T-helper 2 cell treated with Interferon-gamma antibody and Interleukin-4, amounts not matched to agents 5 μg/mL and 100 μg/mL, for 36 hours (primary cell): ENCODE results near the gene SIGLEC6.
A peak's percentile ranks its signal among the peaks of the same experiment; 100 is the strongest.

Source experiments
- DNase-seq: peaks from one replicate; pipeline ENCODE4 v3.0.0; 2021; ENCODE audit warnings: low spot score
- H3K27ac Mint-ChIP-seq: one replicate; pipeline ENCODE4 v1.8.0; 2021; ENCODE audit warnings: mild to moderate bottlenecking, mixed read lengths
- H3K27me3 Mint-ChIP-seq: one replicate; pipeline ENCODE4 v1.8.0; 2021; ENCODE audit warnings: low read depth, mixed read lengths
- H3K36me3 Mint-ChIP-seq: one replicate; pipeline ENCODE4 v1.8.0; 2021; ENCODE audit warnings: low read depth, mixed read lengths
- H3K4me1 Mint-ChIP-seq: one replicate; pipeline ENCODE4 v1.8.0; 2021; ENCODE audit warnings: low read depth, mixed read lengths
- H3K4me3 Mint-ChIP-seq: one replicate; pipeline ENCODE4 v1.8.0; 2022; ENCODE audit warnings: mild to moderate bottlenecking, moderate library complexity, mixed read lengths
- H3K9me3 Mint-ChIP-seq: one replicate; pipeline ENCODE4 v1.8.0; 2021; ENCODE audit warnings: mixed read lengths

SIGLEC6 gene

DNA sequence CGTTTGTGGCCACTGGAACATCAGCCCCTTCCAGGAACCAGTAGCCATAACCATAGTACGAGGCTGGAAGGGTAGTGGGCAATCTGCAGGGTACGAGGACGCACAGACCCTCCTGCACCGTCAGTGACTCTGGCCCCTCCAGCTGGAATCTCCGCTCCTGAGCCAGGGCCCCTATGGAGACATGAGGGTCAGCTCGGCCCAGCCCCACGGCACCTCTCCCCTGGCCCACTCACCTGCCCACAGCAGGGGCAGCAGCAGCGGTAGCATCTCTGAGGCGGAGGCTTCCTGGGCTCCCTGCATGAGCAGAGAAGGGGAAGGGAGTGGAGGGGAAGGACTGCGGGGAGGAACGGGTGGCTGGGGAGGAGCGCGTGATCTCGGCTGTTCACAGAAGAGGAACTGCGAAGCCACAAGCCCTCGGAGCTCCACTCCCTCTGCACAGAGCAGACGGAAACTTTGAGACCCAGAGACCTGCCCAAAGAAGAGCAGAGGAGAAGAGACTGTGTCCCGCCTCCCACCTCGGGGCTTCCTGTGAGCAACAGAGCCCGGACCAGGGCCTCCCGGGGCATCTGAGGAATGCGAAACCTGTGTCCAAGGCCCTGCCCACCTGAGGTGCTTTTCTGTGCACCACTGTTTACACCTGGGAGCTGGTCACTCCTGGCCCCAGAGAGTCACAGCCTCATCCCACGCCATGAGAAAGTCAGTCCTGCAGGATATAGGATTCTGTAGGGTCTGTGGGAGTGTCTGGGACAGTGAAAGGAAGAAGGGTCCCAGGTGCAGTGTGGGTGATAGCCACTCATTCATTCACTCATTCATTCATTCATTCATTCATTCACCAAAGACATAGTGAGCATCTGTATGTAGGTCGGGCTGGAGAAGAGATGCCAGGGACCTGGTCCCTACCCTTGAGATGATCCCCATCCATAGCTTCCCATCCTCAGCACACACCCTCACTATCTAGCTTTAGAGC lies at the start of gene SIGLEC6:
SIGLEC6 (minus strand) TSS at position 322 of the 967 bp plus-strand sequence; CDS start at position 300, 22 bp downstream.
- H3K27ac Mint-ChIP-seq = no peak within 1 kb of the TSS
- peaks cover 12% of the 10 kb centered on the region for H3K4me1 Mint-ChIP-seq
- H3K4me3 Mint-ChIP-seq = peak within 1 kb of the TSS; percentile 48
- peaks cover 67% of the 10 kb centered on the region for H3K27me3 Mint-ChIP-seq
- H3K36me3 Mint-ChIP-seq = no peaks in the 10 kb centered on the region
- H3K9me3 Mint-ChIP-seq = no peaks in the 10 kb centered on the region
- DNase-seq = peak; percentile 45

DNA sequence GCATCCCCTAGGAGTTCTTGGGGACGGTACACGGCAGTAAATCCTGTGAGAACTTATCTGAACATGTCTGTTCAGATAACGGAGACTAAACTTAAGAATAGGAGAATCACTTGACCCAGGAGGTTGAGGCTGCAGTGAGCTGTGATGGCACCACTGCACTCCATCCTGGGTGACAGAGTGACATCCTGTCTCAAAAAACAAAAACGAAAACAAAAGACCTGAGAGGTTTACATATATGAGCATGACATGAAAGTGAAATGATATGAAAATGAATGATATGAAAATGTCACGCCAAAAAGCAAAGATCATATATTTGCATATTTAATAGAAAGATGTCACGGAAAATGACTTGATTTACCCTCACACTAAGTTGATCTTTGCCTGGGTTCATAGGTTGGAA lies 45.4 kb upstream of the SIGLEC6 start:
- H3K27ac Mint-ChIP-seq = no peak overlapping the region
- DNase-seq = no peak
- H3K4me1 Mint-ChIP-seq = peaks cover 12% of the 10 kb centered on the region
- no peaks in the 10 kb centered on the region for H3K27me3 Mint-ChIP-seq
- no peak overlapping the region for H3K4me3 Mint-ChIP-seq
- peaks cover 51% of the 10 kb centered on the region for H3K36me3 Mint-ChIP-seq
- H3K9me3 Mint-ChIP-seq = no peaks in the 10 kb centered on the region

DNA sequence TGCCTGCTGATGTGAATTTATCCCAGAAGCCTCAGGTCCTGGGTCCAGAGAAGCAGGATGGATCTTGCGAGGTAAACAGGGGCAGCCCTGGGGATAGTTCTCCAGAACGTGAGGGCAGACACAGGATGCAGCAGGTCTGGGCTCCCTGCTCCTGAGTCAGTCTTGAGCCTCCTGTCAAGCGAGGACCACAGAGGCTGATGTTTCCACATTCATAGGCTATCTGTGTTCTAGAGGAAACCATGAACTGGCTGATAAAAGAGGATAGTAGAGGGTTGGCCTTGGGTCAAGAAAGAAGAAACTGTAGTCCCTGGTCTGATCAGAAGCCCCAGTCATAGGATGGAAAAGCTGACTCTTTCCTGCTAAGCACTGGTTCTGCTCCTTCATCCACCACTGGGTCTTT lies 41.9 kb upstream of the SIGLEC6 start:
- peaks cover 25% of the 10 kb centered on the region for H3K4me1 Mint-ChIP-seq
- H3K4me3 Mint-ChIP-seq = no peak overlapping the region
- no peaks in the 10 kb centered on the region for H3K9me3 Mint-ChIP-seq

DNA sequence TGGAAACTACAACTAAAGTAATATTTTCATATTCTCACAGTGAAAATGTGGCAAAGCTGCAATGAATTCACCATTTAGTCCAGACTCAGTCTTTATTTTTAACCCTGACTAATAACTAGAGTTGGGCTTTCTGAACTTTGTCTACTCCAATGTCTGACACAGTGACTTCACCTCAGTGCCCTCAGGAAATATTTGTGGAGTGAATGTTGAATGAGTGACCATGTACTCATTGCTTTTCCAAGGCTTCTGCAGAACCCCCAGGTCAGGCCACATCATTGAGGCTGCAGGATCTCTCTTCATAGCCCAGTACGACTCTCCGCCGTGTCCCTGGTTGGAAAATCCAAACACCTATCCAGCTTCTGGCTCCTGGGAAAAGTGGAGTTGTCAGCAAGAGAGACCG lies 41.4 kb upstream of the SIGLEC6 start:
- no peak for DNase-seq
- Mint-ChIP-seq H3K9me3 (no peaks in the 10 kb centered on the region), H3K27ac (no peak overlapping the region), H3K36me3 (peaks cover 30% of the 10 kb centered on the region), H3K4me1 (peaks cover 25% of the 10 kb centered on the region), H3K4me3 (no peak overlapping the region), H3K27me3 (peaks cover 14% of the 10 kb centered on the region)

More for the DNA sequence above, 41.9 kb upstream of the SIGLEC6 start:
- DNase-seq = no peak
- H3K27ac Mint-ChIP-seq = no peak overlapping the region
- peaks cover 31% of the 10 kb centered on the region for H3K36me3 Mint-ChIP-seq
- peaks cover 10% of the 10 kb centered on the region for H3K27me3 Mint-ChIP-seq

DNA sequence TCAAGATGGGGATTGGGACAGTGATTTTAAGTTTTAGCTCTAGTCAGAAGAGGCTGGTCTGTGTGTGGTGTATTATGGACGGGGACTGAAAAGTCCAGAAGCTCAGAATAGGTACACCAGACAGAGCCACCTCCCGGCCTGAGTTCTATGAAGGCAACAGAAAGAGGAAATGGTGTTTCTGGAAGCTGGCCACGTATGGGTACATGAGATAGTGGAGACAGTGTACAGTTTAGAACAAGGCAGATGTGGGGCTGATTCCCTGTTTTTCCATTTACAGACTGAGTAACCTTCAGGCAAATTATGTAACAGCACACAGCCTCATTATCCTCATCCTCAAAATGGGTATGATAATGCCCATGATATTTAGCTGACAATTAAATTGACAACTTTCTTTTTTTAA lies 40.9 kb upstream of the SIGLEC6 start:
- peak overlapping the region; percentile 98 for H3K4me3 Mint-ChIP-seq
- H3K9me3 Mint-ChIP-seq = no peaks in the 10 kb centered on the region
- H3K4me1 Mint-ChIP-seq = peaks cover 25% of the 10 kb centered on the region
- peaks cover 14% of the 10 kb centered on the region for H3K27me3 Mint-ChIP-seq
- no peak overlapping the region for H3K27ac Mint-ChIP-seq
- DNase-seq = no peak
- peaks cover 30% of the 10 kb centered on the region for H3K36me3 Mint-ChIP-seq

DNA sequence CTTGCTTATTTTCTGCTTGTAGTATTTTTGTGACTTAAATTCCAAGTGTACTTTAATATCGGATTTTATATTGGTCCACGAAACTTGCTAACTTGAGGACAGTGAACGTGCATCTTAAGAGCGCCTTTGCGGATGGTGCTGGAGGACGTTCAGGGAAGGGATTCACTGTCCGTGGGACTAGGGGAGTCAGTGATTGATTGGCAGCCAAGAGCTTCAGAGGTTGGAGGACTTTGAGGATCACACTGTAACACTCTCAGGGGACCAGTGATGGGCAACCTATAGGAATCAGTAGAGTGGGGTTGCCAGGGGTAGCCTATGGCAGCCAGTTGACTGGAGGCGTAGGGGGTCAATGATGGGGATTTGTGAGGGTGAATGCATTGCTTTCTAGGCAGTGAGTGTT lies 40.1 kb upstream of the SIGLEC6 start:
- H3K4me1 Mint-ChIP-seq = peaks cover 26% of the 10 kb centered on the region
- no peak for DNase-seq
- H3K9me3 Mint-ChIP-seq = no peaks in the 10 kb centered on the region
- peaks cover 14% of the 10 kb centered on the region for H3K27me3 Mint-ChIP-seq
- H3K27ac Mint-ChIP-seq = peak overlapping the region; percentile 44
- peak overlapping the region; percentile 98 for H3K4me3 Mint-ChIP-seq
- H3K36me3 Mint-ChIP-seq = peaks cover 23% of the 10 kb centered on the region

DNA sequence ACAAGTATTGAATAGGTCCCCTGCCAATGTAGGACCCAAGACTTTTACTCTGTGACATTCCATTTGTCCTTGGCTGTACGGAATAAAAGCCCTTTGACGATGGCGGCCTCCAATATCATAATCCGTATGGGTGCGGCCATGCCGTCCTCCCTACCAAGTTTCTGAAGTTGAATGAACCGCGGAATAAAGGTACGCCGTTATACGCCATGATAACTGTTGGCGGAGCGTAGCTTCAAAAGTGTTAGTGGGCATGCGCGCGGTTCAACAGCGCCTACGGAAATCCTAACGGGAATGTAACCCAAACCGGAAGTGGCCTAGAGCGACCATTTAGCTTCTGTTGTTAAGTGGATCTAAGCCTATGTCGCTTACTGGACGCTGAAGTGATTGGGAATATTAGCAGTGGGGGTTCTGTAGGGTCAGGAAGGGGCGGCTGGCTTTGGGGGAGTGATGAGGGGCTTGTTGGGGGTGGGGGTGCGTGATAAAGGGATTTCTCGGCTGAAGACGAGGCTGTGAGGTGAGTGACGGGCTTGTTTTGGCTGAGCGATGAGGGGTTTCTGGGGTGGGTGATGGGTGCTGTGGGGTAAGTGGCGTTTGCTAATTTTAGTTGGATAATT lies 39.6 kb upstream of the SIGLEC6 start, which contains the start of gene ZNF175:
ZNF175 (plus strand) TSS at position 322 of the 614 bp plus-strand sequence. CDS start 2,047 bp downstream, outside the sequence.
- Mint-ChIP-seq H3K9me3 (no peaks in the 10 kb centered on the region), H3K4me3 (peak within 1 kb of the TSS; percentile 98), H3K27ac (peak within 1 kb of the TSS; percentile 72), H3K36me3 (peaks cover 20% of the 10 kb centered on the region), H3K4me1 (peaks cover 27% of the 10 kb centered on the region), H3K27me3 (peaks cover 16% of the 10 kb centered on the region)
- peak; percentile 82 for DNase-seq

DNA sequence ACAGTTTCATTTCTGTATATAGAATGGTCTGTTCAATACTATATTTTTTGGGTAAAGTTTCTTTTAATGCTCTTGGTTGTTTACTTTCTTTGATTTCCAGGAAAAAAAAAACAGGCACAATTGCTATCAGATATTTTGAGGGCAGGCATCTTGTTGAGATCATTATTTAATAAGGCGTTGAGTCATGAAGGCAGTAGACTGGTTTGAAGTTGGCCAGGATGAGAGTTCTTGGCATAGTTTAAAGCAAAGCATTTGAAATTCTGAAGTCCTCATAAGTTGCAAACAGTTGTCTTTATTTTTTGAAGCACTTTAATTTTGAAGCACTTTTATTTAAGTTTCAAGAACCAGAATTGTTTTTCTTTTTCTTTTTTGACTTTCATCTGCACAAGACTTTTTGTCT lies 37.0 kb upstream of the SIGLEC6 start:
- DNase-seq = no peak
- Mint-ChIP-seq H3K9me3 (no peaks in the 10 kb centered on the region), H3K36me3 (peaks cover 9% of the 10 kb centered on the region), H3K27ac (no peak overlapping the region), H3K4me1 (peaks cover 33% of the 10 kb centered on the region), H3K27me3 (peaks cover 32% of the 10 kb centered on the region), H3K4me3 (no peak overlapping the region)

DNA sequence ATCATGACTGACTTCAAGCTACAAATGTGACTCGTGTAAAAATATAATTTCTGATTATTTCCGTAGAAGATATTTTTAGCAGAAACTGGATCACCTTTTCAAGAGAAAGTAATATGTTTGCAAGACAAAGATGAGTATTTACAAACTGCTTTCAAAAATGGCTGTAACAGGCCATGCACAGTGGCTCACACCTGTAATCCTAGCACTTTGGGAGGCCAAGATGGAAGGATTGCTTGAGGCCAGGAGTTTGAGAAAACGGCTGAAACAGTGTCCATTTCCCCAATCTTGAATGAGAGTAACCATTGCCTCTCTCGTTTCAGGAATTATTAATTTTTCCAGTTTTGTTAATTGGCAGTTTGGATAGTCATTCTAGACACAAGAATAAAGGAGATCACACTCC lies 36.1 kb upstream of the SIGLEC6 start:
- Mint-ChIP-seq H3K27me3 (peaks cover 32% of the 10 kb centered on the region), H3K27ac (no peak overlapping the region), H3K9me3 (no peaks in the 10 kb centered on the region), H3K4me1 (peaks cover 31% of the 10 kb centered on the region), H3K4me3 (no peak overlapping the region), H3K36me3 (peaks cover 6% of the 10 kb centered on the region)
- DNase-seq = no peak

DNA sequence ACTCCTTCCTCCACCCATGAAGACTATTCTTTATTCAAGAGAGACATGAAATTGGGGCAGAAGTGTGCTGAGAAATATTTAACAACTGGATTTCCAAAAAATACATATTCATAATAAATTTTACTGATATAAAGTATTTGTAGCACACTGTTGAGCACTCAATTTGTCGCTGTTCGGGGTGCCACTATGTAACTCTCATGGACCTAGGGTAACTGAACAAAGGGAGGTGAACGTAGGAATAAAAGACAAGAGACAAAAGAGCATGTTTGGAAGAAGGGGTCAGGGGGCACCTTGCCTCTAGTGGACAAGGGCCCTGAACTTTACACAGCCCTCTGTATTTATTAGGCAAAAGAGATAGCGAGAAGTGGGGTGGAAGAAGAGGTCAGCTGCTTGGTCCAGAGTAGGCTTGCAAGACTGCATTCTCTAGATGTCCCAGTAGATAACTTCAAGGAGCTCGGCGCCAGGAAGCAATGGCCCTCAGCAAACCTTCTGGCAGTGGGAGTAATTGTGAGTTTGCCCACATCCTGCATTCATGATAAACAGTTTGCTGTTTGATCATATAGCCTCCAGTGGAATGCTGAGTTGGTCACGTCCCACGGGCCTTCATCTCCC lies 35.1 kb upstream of the SIGLEC6 start:
- peaks cover 37% of the 10 kb centered on the region for H3K27me3 Mint-ChIP-seq
- DNase-seq = no peak
- no peak overlapping the region for H3K4me3 Mint-ChIP-seq
- H3K27ac Mint-ChIP-seq = no peak overlapping the region
- H3K9me3 Mint-ChIP-seq = no peaks in the 10 kb centered on the region
- peaks cover 23% of the 10 kb centered on the region for H3K4me1 Mint-ChIP-seq
- peaks cover 4% of the 10 kb centered on the region for H3K36me3 Mint-ChIP-seq

DNA sequence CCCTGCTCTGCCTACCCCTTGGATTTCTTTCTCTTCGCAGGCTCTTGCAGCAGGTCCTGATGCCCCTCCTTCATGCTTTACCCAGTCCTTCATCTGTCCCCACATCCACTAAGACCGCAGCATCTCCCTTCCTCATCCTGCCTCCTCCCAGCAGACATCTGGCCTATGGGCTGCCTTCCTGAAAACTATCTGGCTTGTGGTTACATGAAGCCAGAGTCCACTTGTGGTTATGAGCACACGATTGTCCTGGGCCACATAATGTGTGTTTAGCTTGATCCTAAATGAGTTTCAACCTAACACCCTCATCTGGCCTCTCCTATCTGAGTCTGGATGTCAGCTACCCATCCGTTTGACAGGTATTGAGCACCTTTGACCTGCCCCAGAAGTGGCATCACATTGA lies 34.1 kb upstream of the SIGLEC6 start:
- peaks cover 2% of the 10 kb centered on the region for H3K36me3 Mint-ChIP-seq
- H3K27me3 Mint-ChIP-seq = peaks cover 44% of the 10 kb centered on the region
- DNase-seq = no peak
- no peaks in the 10 kb centered on the region for H3K9me3 Mint-ChIP-seq
- H3K27ac Mint-ChIP-seq = no peak overlapping the region
- no peak overlapping the region for H3K4me3 Mint-ChIP-seq
- peaks cover 15% of the 10 kb centered on the region for H3K4me1 Mint-ChIP-seq

DNA sequence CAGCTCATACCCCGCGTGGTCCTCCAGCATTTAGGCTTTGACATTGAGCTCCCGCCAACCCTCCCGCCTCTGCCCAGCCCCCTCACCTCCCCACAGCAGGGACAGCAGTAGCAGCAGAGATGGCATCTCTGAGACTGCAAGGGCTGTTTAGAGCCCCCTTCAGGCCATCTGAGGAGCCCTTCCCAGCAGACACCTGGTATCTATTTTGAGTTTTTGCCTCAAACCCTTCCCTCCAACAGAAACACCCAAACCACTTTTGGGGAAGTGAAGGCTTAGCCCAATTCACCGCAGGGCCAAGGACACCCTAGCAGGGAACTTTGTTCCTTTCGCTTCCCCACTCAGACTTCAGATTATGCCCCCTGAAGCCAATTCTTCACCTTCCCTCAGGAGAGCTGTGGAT lies 33.3 kb upstream of the SIGLEC6 start:
- Mint-ChIP-seq H3K9me3 (no peaks in the 10 kb centered on the region), H3K27me3 (peaks cover 47% of the 10 kb centered on the region), H3K4me3 (no peak overlapping the region), H3K27ac (no peak overlapping the region), H3K36me3 (peaks cover 2% of the 10 kb centered on the region), H3K4me1 (peaks cover 13% of the 10 kb centered on the region)
- no peak for DNase-seq

DNA sequence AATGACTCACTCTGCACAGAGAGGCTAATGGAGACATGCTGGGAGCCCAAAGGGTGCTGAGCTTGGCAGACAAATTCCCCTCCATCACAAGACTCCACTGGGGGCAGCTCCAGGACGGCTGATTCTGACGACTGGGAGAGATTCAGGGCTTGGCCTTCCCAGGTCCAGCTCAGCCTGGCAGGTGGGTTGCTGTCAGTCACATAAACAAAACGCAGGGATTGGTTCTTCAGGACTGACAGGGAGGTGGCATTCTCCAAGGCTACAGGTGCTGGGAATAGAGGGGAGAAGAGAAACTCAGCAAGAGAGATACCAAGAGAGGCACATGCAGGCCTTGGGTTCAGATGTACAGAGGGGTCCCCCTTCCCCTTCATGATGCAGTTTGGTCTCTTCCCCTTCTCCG lies 28.9 kb upstream of the SIGLEC6 start:
- peaks cover 2% of the 10 kb centered on the region for H3K36me3 Mint-ChIP-seq

DNA sequence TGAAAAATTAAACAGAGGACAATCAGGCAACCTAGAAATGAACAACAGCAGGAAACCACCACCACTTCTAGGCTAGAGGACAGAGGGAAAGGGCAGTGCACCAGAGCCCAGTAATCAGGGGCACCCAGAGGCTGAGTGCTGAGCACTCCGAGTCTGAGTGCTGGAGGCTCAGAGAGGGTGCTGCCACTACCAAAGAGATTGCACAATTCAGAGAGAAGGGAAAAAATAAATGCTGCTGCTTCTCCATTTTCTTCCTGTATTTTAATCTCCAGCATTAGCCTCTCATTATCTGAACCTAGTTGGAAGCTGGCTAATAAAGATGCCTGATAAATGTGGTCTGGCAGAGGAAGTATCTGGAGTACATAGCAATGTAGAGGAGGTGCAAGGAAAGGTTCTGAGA lies 27.8 kb upstream of the SIGLEC6 start:
- Mint-ChIP-seq H3K36me3 (peaks cover 2% of the 10 kb centered on the region), H3K27me3 (peaks cover 54% of the 10 kb centered on the region)

More for the DNA sequence above, 28.9 kb upstream of the SIGLEC6 start:
- Mint-ChIP-seq H3K9me3 (no peaks in the 10 kb centered on the region), H3K4me3 (no peak overlapping the region), H3K27me3 (peaks cover 56% of the 10 kb centered on the region), H3K27ac (no peak overlapping the region), H3K4me1 (peaks cover 1% of the 10 kb centered on the region)
- DNase-seq = no peak

More for the DNA sequence above, 27.8 kb upstream of the SIGLEC6 start:
- Mint-ChIP-seq H3K4me3 (no peak overlapping the region), H3K27ac (no peak overlapping the region), H3K4me1 (no peaks in the 10 kb centered on the region), H3K9me3 (no peaks in the 10 kb centered on the region)
- DNase-seq = no peak
